Measurements from ENCODE around the gene MAPRE2.

Gene MAPRE2

GRCh38 chr18:35040988-35041814, at the start of gene MAPRE2:
Gene MAPRE2 (plus strand): TSS chr18:35041413. CDS start chr18:35041540, 127 bp downstream.
- DNase-seq, result peak; percentile 99

- DNase-seq, result no peak
These were observed 49.7 kb upstream of the MAPRE2 start for GRCh38 chr18:34991561-34991960.

- no peak for DNase-seq
These were observed 47.9 kb upstream of the MAPRE2 start for GRCh38 chr18:34993289-34993688.

- DNase-seq, result no peak
These were observed 45.5 kb upstream of the MAPRE2 start for GRCh38 chr18:34995746-34996145.

GRCh38 chr18:34998661-34999060, 42.6 kb upstream of the MAPRE2 start:
- no peak for DNase-seq

GRCh38 chr18:34999756-35000289, 41.4 kb upstream of the MAPRE2 start:
- no peak for DNase-seq

- DNase-seq, result no peak
These were observed 40.8 kb upstream of the MAPRE2 start for GRCh38 chr18:35000457-35000856.

GRCh38 chr18:35002120-35002519, 39.1 kb upstream of the MAPRE2 start:
- no peak for DNase-seq

GRCh38 chr18:35005963-35006577, 35.1 kb upstream of the MAPRE2 start:
- DNase-seq, result no peak

GRCh38 chr18:35010156-35010555, 31.1 kb upstream of the MAPRE2 start:
- DNase-seq, result no peak

- no peak for DNase-seq
These were observed 30.2 kb upstream of the MAPRE2 start for GRCh38 chr18:35010993-35011392.

- DNase-seq, result no peak
These were observed 21.3 kb upstream of the MAPRE2 start for GRCh38 chr18:35019933-35020332.

GRCh38 chr18:35022426-35023001, 18.7 kb upstream of the MAPRE2 start:
- DNase-seq, result no peak

GRCh38 chr18:35024196-35024595, 17.0 kb upstream of the MAPRE2 start:
- no peak for DNase-seq

GRCh38 chr18:35024965-35025364, 16.2 kb upstream of the MAPRE2 start:
- no peak for DNase-seq

- DNase-seq, result no peak
These were observed 14.7 kb upstream of the MAPRE2 start for GRCh38 chr18:35026407-35027061.

GRCh38 chr18:35027206-35027605, 14.0 kb upstream of the MAPRE2 start:
- no peak for DNase-seq

- no peak for DNase-seq
These were observed 12.7 kb upstream of the MAPRE2 start for GRCh38 chr18:35028536-35028935.

GRCh38 chr18:35029103-35029502, 12.1 kb upstream of the MAPRE2 start:
- DNase-seq, result no peak

- no peak for DNase-seq
These were observed 11.4 kb upstream of the MAPRE2 start for GRCh38 chr18:35029770-35030169.

- DNase-seq, result no peak
These were observed 10.8 kb upstream of the MAPRE2 start for GRCh38 chr18:35030277-35030989.

GRCh38 chr18:35032113-35032512, 9.1 kb upstream of the MAPRE2 start:
- no peak for DNase-seq

GRCh38 chr18:35038029-35038428, 3.2 kb upstream of the MAPRE2 start:
- no peak for DNase-seq

Measured in stimulated activated CD4-positive, alpha-beta T cell treated with anti-CD3 and anti-CD28 coated beads, Interleukin-15, amount 100 ng/mL, for 24 hours (primary cell).